ENCODE data around the gene PIANP. TPM values are rescaled to one million over a fixed set of nuclear protein-coding genes. Genes with fewer than 3 reads are reported as not detected.

The PIANP gene
- total RNA-seq, 1 donor from 2014 or later, result 0.32 TPM

DNA sequence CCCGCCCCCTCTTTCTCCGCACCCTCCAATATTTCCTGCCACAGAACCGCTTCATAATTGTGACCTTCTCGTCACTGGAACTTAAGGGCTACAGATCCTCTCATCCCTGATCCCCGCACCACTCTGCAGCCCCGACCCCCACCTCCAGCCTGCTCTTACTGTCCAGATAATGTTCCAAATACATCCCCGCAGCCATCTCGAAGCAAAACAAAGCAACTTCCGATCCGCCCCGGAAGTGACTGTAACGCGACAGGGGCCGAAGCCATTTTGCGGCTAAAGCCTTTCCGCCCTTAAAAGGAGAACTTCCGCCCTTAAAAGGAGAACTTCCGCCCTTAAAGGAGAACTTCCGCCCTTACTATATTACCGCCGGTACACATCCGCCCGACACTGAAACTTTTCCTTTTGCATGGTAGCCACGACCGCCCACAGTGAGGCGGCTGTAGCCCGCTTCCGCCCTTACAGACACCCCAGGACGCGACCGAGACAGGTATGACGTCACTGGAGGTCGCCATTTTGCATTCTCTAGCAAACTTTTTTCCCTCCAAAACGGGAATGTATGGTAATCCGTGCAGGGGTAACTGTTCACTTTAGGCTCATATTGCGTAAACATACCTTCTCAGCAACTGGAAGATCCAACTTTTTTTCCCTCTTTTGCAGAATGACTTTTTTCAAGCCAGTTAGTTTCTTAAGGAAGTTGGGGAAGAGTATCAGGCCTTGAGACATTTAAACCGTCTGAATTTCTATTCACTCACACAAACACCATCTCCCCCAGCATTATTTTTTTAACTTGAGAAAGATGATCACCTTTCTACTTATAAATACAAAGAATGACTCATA is 37.5 kb downstream of the PIANP start, which contains the start of gene ING4:
Gene ING4 (minus strand): TSS at position 214 of the 837 bp plus-strand sequence. CDS start 18 bp downstream, at position 196.
- H3K9me3 Mint-ChIP-seq, result no peaks in the 10 kb centered on the region
- H3K36me3 Mint-ChIP-seq, result peaks cover 14% of the 10 kb centered on the region
- peak within 1 kb of the TSS; percentile 98 for H3K27ac Mint-ChIP-seq
- H3K9ac ChIP-seq, result peak within 1 kb of the TSS; percentile 89
- peak within 1 kb of the TSS; percentile 97 for H3K4me3 Mint-ChIP-seq
- H3K27me3 ChIP-seq, result no peaks in the 10 kb centered on the region
- H3K4me1 ChIP-seq, result peaks cover 6% of the 10 kb centered on the region
- H3K36me3 ChIP-seq, result no peaks in the 10 kb centered on the region
- H3K4me2 ChIP-seq, result peak within 1 kb of the TSS; percentile 98
- H3K27me3 Mint-ChIP-seq (ENCODE audit: insufficient read depth, low read depth), result peaks cover 7% of the 10 kb centered on the region
- no peaks in the 10 kb centered on the region for H3K9me3 ChIP-seq (ENCODE audit: low read depth)
- H2AFZ ChIP-seq (replicated peaks), result peak within 1 kb of the TSS; percentile 77
- H4K20me1 ChIP-seq (ENCODE audit: low read depth), result no peaks in the 10 kb centered on the region
- peaks cover 48% of the 10 kb centered on the region for H3K79me2 ChIP-seq (ENCODE audit: low read depth)
- H3K4me3 ChIP-seq, result peak within 1 kb of the TSS; percentile 79
- DNase-seq (ENCODE audit: low spot score), result peak; percentile 99
- H3K27ac ChIP-seq, result peak within 1 kb of the TSS; percentile 62
- peaks cover 14% of the 10 kb centered on the region for H3K4me1 Mint-ChIP-seq
- no peak for TF ChIP-seq EZH2phosphoT487 (IDR thresholded peaks at IDR 0.05)
- no peak for TF ChIP-seq EZH2 (IDR thresholded peaks at IDR 0.05)
- TF ChIP-seq, protein P1, sequence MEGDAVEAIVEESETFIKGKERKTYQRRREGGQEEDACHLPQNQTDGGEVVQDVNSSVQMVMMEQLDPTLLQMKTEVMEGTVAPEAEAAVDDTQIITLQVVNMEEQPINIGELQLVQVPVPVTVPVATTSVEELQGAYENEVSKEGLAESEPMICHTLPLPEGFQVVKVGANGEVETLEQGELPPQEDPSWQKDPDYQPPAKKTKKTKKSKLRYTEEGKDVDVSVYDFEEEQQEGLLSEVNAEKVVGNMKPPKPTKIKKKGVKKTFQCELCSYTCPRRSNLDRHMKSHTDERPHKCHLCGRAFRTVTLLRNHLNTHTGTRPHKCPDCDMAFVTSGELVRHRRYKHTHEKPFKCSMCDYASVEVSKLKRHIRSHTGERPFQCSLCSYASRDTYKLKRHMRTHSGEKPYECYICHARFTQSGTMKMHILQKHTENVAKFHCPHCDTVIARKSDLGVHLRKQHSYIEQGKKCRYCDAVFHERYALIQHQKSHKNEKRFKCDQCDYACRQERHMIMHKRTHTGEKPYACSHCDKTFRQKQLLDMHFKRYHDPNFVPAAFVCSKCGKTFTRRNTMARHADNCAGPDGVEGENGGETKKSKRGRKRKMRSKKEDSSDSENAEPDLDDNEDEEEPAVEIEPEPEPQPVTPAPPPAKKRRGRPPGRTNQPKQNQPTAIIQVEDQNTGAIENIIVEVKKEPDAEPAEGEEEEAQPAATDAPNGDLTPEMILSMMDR (IDR thresholded peaks at IDR 0.05), result no peak
- H3F3A ChIP-seq (ENCODE audit: low read depth), result peaks cover 30% of the 10 kb centered on the region

DNA sequence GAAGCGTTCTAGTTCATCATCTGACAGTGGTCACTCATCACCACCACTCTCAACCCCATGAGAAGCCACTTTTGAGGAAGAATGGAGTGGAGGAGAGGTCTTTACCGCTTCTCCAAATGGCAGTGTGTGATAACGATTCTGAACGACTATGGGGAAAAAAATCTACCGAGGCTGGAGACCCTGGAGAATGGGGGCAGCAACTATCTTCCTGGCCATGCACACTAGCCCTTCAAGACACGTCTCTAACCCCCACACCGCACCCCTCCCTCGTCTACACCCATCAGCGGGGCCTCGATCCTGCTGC is 38.1 kb downstream of the PIANP start:
- peak overlapping the region; percentile 89 for H3K9ac ChIP-seq
- Mint-ChIP-seq H3K4me1 (peaks cover 14% of the 10 kb centered on the region), H3K36me3 (peaks cover 11% of the 10 kb centered on the region), H3K9me3 (no peaks in the 10 kb centered on the region), H3K4me3 (peak overlapping the region; percentile 97), H3K27ac (peak overlapping the region; percentile 98), H3K27me3 (ENCODE audit: insufficient read depth, low read depth) (peaks cover 7% of the 10 kb centered on the region)
- H3F3A ChIP-seq (ENCODE audit: low read depth), result peaks cover 28% of the 10 kb centered on the region
- no peaks in the 10 kb centered on the region for H3K9me3 ChIP-seq (ENCODE audit: low read depth)
- peak overlapping the region; percentile 79 for H3K4me3 ChIP-seq
- no peaks in the 10 kb centered on the region for H3K36me3 ChIP-seq
- no peak for DNase-seq (ENCODE audit: low spot score)
- H4K20me1 ChIP-seq (ENCODE audit: low read depth), result no peaks in the 10 kb centered on the region
- peaks cover 6% of the 10 kb centered on the region for H3K4me1 ChIP-seq
- H3K79me2 ChIP-seq (ENCODE audit: low read depth), result peaks cover 53% of the 10 kb centered on the region
- peak overlapping the region; percentile 77 for H2AFZ ChIP-seq (replicated peaks)
- H3K27me3 ChIP-seq, result no peaks in the 10 kb centered on the region
- peak overlapping the region; percentile 98 for H3K4me2 ChIP-seq
- TF ChIP-seq EZH2 (IDR thresholded peaks at IDR 0.05) (no peak), EZH2phosphoT487 (IDR thresholded peaks at IDR 0.05) (no peak)
- TF ChIP-seq, protein P1 (IDR thresholded peaks at IDR 0.05), result no peak
- H3K27ac ChIP-seq, result peak overlapping the region; percentile 23

DNA sequence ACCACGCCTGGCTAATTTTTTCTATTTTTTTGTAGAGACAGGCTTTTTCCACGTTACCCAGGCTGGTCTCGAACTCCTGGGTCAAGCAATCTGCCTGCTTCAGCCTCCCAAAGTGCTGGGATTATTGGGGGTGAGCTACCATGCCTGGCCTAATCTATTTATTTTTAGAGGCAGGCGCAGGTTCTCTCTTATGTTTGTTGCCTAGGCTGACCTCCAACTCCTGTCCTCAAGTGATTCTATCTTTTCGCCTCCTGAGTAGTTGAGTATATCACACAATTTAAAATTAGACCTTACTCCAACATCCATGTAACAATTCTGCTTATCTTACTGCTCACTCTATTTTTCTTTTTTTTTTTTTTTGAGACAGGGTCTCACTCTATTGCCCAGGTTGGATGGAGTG is 46.6 kb downstream of the PIANP start:
- Histone ChIP-seq H4K20me1 (ENCODE audit: low read depth) (no peaks in the 10 kb centered on the region), H3K4me3 (no peak overlapping the region), H3K79me2 (ENCODE audit: low read depth) (peaks cover 18% of the 10 kb centered on the region), H3K36me3 (no peaks in the 10 kb centered on the region), H3K27ac (no peak overlapping the region), H3K27me3 (no peaks in the 10 kb centered on the region), H3K4me2 (no peak overlapping the region), H3K9me3 (ENCODE audit: low read depth) (no peaks in the 10 kb centered on the region), H2AFZ (replicated peaks) (no peak overlapping the region), H3K9ac (peak overlapping the region; percentile 3), H3F3A (ENCODE audit: low read depth) (no peaks in the 10 kb centered on the region), H3K4me1 (no peaks in the 10 kb centered on the region)
- Mint-ChIP-seq H3K4me1 (no peaks in the 10 kb centered on the region), H3K27me3 (ENCODE audit: insufficient read depth, low read depth) (peaks cover 3% of the 10 kb centered on the region), H3K36me3 (peaks cover 34% of the 10 kb centered on the region), H3K9me3 (no peaks in the 10 kb centered on the region), H3K4me3 (no peak overlapping the region), H3K27ac (no peak overlapping the region)
- TF ChIP-seq, protein P1 (IDR thresholded peaks at IDR 0.05), result no peak
- TF ChIP-seq EZH2 (IDR thresholded peaks at IDR 0.05) (no peak), EZH2phosphoT487 (IDR thresholded peaks at IDR 0.05) (no peak)
- no peak for DNase-seq (ENCODE audit: low spot score)

Data from neural progenitor cell (in vitro differentiated cells).